IPS-NIHi11 (cell line): Measurements from ENCODE around the gene JMJD6.
A peak's percentile ranks its signal among the peaks of the same experiment; 100 is the strongest.
"Not testable (repeated sequence)": the region's sequence is repeated elsewhere in the genome, so short reads cannot be mapped to it uniquely, and the experiment has no call there.

Experiments
- DNase-seq: peaks from one replicate; pipeline ENCODE4 v3.0.0; 2012; ENCODE audit warnings: mixed read lengths, low spot score

JMJD6 gene

DNA sequence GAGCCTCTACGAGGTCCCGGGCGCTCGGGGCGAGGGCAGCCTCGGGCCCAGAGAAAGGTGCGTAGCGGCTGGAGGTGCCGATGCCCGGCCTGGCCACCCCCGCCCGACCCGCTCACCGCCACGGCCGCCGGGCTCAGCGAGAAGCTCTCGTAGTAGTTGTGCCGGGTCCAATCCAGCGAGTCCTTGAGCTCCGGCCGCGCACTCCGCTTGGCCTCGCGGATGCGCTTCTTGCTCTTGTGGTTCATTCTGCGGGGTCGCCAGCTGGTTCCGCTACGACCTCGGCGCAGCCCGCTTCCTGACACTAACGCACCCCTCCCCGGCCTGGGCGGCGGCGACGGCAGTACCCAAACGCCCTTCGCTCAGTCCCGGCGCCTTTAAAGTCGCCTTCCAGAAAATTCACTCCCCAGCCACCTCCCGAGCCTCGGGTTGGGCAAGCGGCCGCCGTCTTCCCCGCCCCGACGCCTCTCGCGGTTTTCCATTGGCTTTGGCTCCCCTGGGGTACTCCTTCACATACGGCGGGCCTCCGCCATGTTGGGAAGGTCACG lies at the start of gene JMJD6:
JMJD6 (minus strand) TSS at position 376 of the 545 bp plus-strand sequence; CDS start at position 245, 131 bp downstream.
- peak; percentile 96 for DNase-seq

GRCh38 chr17:76775021-76775600 lies 48.7 kb upstream of the JMJD6 start:
- no peak for DNase-seq

- peak; percentile 19 for DNase-seq
Observed at GRCh38 chr17:76772842-76773525, 46.6 kb upstream of the JMJD6 start.

DNA sequence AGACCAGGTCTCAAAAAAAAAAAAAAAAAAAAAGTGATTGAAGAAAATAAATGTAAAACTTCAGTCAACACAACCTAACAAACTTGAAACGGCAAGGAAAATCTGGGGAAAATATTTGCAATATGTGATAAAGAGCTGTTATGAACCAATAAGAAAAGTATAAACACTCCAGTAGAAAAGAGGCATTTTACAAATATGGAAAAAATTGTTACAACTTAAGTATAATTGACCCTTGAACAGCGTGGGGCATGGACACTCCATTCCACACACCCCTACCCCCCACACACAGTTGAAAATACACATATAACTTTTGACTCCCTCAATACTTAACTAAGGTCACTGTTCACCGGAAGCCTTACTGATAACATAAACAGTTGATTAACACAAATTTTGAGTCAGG lies 32.2 kb upstream of the JMJD6 start:
- DNase-seq = no peak

DNA sequence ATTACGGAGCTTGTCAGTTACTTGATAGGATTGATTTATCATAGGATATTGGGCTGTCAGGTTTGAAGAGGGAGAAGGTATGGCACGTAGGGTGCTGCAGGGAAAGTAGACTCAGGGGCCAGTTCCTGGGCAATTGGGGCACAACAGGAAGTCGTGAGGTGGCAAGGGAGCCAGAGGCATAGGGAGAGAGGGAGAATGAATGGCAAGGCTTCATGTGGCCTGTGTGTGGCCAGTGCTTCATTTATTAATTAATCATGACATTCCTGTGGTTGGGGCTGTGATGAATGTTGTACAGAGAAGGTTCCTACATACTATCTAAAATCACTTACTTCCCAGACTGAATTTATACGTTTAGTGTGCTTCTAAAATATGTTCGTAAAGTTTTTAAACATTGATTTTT lies 30.9 kb upstream of the JMJD6 start:
- DNase-seq = no peak

DNA sequence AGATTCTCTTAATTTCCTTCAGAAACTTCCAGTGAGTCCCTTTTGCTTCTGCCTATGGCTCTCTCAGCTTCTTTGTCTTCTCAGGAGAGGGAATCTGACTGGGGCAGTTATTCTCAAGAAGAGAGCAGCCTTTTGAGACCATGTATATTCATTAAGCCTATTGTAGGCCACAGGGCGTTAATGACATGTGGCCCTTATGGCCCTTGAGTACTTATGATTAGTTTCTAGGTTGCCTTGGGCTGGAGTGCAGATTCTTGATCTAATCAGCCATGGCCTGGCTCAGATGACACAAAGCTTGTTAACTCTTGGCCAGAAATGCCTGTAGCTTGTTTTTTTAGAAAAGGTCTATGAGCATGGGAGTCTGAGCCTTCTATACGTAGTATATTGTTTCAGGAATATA lies 28.9 kb upstream of the JMJD6 start:
- no peak for DNase-seq

DNA sequence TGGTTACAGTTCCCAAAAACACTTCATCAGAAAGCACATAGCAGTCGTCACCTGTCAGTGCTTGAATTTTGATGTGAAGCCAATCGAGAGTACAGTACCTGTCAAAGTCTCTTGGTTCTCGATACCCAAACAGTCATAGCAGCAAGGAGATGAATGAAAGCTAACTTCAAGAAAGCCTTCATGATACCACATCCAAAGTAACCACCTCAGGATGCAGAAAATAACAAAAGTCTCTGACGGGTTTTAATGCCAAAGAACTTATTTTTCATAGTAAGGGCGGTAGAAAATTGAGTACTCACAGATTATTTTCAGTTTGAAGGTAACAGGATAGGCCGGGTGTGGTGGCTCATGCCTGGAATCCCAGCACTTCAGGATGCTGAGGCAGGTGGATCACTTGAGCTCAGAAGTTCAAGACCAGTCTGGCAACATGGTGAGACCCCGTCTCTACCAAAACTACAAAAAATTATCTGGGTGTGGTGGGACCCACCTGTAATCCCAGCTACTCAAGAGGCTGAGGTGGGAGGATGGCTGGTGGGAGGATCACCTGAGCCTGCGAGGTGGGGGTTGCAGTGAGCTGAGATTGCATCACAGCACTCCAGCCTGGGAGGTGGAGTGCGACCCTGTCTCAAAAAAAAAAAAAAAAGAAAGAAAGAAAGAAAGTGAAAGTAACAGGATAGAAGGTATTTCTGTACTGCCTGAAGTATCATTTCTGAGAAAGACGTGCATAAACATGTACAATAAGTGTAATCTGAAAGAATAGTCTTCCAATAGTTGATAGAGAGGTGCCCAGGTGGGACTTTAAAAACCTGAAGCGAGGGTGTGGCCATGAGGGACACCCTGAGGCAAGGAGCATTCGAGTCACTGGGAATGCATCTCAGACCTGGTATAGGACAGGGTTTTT lies 26.9 kb upstream of the JMJD6 start:
- no peak for DNase-seq

DNA sequence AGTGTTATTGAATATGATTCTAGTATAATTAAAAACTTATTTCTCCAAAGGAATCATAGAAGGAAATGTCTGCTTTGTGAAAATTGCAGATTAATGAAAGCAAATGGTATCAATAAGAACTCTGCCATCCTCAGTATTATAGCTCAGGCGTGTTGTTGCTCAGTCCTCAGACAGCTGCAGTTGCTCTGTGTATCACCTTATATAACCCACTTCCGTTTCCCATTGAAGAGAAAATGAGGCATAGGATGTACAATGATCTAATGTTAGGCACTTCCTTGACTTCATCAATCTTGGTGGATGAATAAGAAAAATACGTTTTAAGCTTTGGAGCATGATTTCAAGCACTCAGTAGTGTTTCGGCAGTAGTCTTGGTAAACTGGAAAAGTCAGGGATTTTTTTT lies 25.6 kb upstream of the JMJD6 start:
- DNase-seq = no peak

DNA sequence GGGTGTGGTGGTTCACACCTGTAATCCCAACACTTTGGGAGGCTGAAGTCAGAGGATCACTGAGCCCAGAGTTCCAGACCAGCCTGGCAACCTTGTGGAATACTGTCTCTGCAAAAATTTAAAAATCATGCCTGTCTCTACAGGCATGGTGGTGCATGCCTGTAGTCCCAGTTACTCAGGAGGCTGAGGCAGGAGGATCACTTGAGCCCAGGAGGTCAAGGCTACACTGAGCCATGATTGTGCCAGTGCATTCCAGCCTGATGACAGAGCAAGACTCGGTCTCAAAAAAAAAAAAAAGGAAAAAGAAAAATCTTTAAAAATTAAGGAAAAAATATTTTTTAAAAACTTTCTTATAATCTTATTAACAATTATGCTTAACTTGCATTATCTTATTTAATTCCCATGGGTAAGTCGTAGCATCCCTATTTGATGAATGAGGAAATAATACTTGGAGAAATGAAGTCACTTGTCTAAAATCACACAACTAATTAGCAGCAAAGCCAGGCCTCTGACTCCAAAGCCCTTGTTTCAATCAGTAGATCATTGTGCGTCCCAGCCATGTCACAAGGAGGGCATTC lies 25.1 kb upstream of the JMJD6 start:
- DNase-seq = no peak

GRCh38 chr17:76748657-76749056 lies 22.3 kb upstream of the JMJD6 start:
- no peak for DNase-seq

- DNase-seq = no peak
Observed at GRCh38 chr17:76747716-76748363, 21.4 kb upstream of the JMJD6 start.

GRCh38 chr17:76745785-76746184 lies 19.4 kb upstream of the JMJD6 start:
- not testable (repeated sequence) for DNase-seq

GRCh38 chr17:76744747-76745146 lies 18.3 kb upstream of the JMJD6 start:
- DNase-seq = no peak

- no peak for DNase-seq
Observed at GRCh38 chr17:76742958-76743357, 16.6 kb upstream of the JMJD6 start.

DNA sequence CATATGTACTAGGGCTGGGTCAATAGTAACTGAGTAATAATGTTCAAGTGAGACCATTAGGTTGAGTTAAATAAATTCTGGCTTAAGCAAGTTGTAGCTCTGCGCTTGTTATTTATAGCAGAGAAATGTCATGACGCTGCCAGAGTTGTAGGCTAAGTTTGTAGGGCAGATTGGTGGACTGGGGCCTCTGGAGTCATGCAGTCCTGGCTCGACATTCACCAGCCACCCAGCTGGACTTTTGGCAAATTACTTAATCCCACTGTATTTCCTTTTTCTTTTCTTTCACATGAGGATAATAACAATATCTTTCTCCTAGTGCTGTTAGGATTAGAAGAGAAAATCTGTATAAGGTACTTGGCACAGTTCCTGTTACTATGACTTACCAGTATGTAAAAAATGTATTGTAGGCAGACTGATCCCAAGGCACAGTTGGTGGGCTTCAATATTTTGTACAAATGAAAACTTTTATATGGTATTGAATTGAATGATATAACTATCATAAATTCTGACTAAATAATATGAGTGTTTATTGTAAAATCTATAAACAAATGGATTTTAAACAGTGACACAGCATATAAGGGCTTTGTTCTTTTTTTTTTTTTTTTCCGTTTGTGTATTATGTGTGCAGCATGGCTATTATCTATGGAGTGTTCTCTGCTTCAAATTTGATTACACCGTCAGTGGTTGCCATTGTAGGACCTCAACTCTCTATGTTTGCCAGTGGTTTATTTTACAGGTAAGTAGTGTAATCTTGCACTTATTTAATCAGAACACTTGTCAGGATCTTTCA lies 14.1 kb upstream of the JMJD6 start:
- no peak for DNase-seq

DNA sequence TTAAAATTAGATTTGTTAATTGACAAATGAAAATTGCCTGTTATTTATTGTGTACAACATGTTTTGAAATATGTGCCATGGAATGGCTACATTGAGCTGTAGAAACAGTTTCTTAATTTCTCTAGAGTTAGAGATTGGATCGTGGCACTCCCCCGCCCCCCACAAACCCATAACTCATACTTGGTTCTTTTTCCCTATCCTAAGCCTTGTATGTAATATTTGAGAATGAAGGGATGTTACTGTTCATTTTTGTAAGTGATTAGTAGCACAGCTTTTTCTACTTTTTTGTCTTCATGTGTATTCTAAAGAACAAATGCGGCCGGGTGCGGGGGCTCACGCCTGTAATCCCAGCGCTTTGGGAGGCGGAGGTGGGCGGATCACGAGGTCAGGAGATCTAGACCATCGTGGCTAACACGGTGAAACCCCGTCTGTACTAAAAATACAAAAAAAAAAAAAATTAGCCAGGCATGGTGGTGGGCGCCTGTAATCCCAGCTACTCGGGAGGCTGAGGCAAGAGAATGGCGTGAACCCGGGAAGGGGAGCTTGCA lies 13.2 kb upstream of the JMJD6 start:
- not testable (repeated sequence) for DNase-seq

- no peak for DNase-seq
Observed at GRCh38 chr17:76738468-76738850, 12.1 kb upstream of the JMJD6 start.

GRCh38 chr17:76737676-76738467 lies 11.5 kb upstream of the JMJD6 start, which contains the start of gene MFSD11:
Gene MFSD11, plus strand, starts transcription at chr17:76738119. Its CDS starts 234 bp downstream, at chr17:76738353.
- DNase-seq = peak; percentile 97

GRCh38 chr17:76737082-76737675 lies 10.8 kb upstream of the JMJD6 start, which contains the start of gene SRSF2:
Gene SRSF2, minus strand, starts transcription at chr17:76737331. Its CDS starts 171 bp downstream, at chr17:76737160.
- peak; percentile 93 for DNase-seq
